SW480 (cell line): Measurements from ENCODE around the gene PNLDC1.
"Not testable (repeated sequence)": the region's sequence is repeated elsewhere in the genome, so short reads cannot be mapped to it uniquely, and the experiment has no call there.

Source experiments
- DNase-seq: peaks from one replicate; pipeline ENCODE4 v3.0.0-alpha.2; 2016; ENCODE audit warnings: low spot score

Gene PNLDC1

GRCh38 chr6:159819932-159820640 is 20.0 kb downstream of the PNLDC1 start:
- DNase-seq, result no peak

- DNase-seq, result no peak
These were observed 21.0 kb downstream of the PNLDC1 start for GRCh38 chr6:159821122-159821521.

GRCh38 chr6:159821726-159822125 is 21.6 kb downstream of the PNLDC1 start:
- DNase-seq, result no peak

- DNase-seq, result no peak
These were observed 23.9 kb downstream of the PNLDC1 start for GRCh38 chr6:159823953-159824352.

GRCh38 chr6:159824690-159825089 is 24.6 kb downstream of the PNLDC1 start:
- DNase-seq, result not testable (repeated sequence)

GRCh38 chr6:159826004-159826403 is 25.9 kb downstream of the PNLDC1 start:
- no peak for DNase-seq

- DNase-seq, result no peak
These were observed 27.0 kb downstream of the PNLDC1 start for GRCh38 chr6:159826968-159827647.

GRCh38 chr6:159828074-159828473 is 28.0 kb downstream of the PNLDC1 start:
- no peak for DNase-seq

- no peak for DNase-seq
These were observed 29.4 kb downstream of the PNLDC1 start for GRCh38 chr6:159829526-159829925.

- no peak for DNase-seq
These were observed 30.7 kb downstream of the PNLDC1 start for GRCh38 chr6:159830501-159831372.

GRCh38 chr6:159831373-159831679 is 31.2 kb downstream of the PNLDC1 start:
- DNase-seq, result no peak

- DNase-seq, result no peak
These were observed 32.9 kb downstream of the PNLDC1 start for GRCh38 chr6:159832946-159833345.

GRCh38 chr6:159833556-159833955 is 33.5 kb downstream of the PNLDC1 start:
- DNase-seq, result peak; percentile 1

- no peak for DNase-seq
These were observed 34.0 kb downstream of the PNLDC1 start for GRCh38 chr6:159833997-159834603.

- DNase-seq, result no peak
These were observed 36.8 kb downstream of the PNLDC1 start for GRCh38 chr6:159836718-159837490.

- DNase-seq, result no peak
These were observed 37.4 kb downstream of the PNLDC1 start for GRCh38 chr6:159837511-159837910.

- no peak for DNase-seq
These were observed 38.1 kb downstream of the PNLDC1 start for GRCh38 chr6:159838020-159838744.

- DNase-seq, result peak; percentile 20
These were observed 42.0 kb downstream of the PNLDC1 start for GRCh38 chr6:159842035-159842434.

- no peak for DNase-seq
These were observed 44.9 kb downstream of the PNLDC1 start for GRCh38 chr6:159844737-159845645.

- DNase-seq, result not testable (repeated sequence)
These were observed 48.5 kb downstream of the PNLDC1 start for GRCh38 chr6:159848552-159848951.
